Stimulated activated CD8-positive, alpha-beta memory T cell treated with anti-CD3 and anti-CD28 coated beads, Interleukin-12 subunit alpha, Interleukin-12 subunit beta, amount 100 ng/mL, for 24 hours (primary cell): ENCODE data around the gene DUSP5.

Experiments
- DNase-seq: peaks from one replicate; pipeline ENCODE4 v3.0.0-alpha.2; 2020; ENCODE audit errors: extremely low read depth

Gene DUSP5

DNA sequence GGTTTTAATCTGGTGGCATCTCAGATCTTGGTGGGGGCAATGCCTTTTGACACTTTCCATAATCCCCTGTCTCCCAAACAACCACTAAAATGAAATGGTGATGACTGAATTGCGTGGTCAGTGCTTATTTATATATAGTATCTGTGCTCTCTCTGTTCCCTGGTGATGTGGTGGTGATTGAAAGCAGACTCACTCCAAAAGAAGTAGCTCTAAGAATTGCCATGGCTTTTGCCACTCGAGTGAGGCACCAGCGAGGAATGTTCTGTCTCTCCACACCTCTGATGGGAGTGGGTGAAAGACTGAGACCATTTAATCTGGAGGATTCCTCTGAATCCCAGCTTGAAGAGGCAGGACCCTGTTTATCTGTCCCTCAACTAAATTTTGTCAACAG is 2.8 kb downstream of the DUSP5 start:
- DNase-seq = no peak

DNA sequence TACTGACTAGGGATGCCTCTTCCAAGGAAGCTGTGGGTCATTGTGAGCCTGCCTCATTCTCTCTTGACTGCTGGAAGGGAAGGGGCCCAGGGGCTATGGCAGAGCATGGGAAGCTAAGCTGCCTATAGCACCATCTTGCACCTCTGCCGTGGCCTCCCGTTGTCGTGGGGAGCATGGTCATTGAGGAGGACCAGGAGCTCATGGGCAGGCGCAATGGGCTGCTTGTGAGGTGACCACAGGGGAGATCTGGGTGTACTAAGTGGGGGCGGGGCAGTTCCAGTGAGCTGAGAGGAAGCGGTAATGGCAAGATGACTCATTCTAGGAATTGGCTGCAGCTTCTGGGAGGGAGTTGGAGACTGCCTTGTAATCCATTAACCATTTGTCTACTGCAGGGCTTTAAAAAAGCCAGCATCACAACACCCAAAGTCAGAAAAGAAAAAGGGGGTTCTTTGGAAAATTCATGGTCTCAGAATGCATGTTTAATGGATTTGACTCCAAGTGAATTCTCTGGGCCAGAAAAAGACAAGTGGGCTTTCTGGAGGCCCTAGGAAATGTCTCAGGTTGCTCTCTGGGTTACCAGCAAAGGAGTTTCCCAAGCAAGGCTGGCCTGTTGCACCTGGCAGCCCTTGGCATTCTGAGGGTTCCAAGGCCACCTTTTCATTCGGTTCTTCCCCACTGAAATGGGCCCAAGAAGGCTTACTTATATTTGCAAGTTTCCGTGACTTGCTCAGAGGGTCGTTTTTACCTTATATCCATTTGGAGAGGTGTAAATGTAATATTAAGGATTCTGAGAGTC is 3.6 kb downstream of the DUSP5 start:
- DNase-seq = peak; percentile 25

DNA sequence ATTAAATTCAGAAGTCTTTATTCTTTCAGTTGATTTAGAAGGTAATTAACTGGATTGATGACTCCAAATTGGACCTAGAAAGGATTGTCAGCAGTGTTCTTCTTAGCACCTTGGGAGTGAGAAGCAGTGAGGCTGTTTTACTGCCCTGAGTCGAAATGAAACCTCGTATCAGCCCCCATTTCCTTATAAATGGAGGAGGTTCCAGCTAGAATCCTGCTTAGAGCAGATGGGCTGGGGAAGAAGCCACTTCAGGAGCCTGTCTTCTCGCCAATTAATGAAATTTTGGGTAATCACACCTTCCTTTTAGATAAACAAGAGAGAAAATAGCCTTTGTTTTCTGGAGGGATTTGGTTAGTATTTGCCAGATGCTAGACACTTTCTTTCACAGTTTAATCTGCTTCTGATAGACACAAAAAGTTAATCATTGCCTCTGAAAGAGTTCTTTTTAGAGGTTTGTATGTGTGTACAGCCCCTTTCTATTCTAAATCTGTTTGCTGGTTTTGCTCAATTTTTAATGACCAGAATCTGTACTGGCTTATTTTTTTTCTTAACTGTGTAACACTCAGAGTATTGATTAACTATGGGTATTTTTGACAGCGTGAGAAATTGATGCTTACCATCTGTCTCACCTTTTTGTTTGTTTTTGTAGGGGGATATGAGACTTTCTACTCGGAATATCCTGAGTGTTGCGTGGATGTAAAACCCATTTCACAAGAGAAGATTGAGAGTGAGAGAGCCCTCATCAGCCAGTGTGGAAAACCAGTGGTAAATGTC is 4.6 kb downstream of the DUSP5 start:
- no peak for DNase-seq

DNA sequence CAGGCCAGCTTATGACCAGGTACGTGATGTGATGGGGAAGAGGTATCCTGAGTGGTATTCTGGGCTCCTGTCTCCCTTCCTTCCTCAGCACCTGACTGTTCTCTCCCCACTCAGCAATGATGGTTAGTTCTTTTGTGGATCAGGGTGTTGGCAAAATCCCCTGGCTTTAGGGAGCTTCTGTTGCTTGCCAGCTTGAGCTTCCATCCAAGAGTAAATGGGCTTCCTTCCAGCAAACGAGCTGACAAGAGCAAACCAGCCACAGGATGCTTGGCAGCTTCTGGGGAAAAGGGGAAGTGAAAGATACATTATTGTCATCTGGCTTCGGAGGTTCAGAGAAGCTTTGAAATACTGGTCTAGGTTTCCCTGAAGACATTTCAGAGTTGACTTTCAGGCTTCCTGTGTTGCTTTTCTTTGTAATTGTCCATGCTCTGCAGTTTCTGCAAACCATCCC is 5.2 kb downstream of the DUSP5 start:
- DNase-seq = no peak

DNA sequence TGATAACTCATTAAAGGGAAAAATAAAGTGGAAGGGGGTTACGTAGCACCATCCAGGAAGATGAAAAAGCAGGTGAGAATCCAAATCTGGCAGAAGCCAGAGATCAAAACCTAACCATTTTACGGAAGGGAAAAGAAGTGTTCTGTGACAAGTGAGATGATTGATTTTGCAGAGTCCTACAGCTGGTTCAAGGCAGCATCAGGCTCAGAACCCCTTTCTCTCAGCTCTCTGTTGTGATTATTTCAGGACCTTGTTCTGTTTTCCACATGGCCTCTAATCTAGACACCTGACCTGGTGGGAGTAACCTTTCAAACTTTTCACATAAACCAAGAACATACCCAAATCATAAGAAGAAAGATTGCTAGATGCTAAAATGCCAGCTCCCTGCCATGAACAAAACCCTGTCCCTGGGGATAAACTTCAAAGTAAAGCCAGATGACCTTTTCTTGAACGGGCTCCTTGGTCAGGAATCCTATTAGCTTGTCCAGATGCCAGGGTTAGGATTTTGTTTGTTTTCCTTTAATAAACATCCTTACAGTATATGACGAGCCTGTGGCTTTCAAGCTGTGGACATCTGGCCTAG is 5.9 kb downstream of the DUSP5 start:
- no peak for DNase-seq

DNA sequence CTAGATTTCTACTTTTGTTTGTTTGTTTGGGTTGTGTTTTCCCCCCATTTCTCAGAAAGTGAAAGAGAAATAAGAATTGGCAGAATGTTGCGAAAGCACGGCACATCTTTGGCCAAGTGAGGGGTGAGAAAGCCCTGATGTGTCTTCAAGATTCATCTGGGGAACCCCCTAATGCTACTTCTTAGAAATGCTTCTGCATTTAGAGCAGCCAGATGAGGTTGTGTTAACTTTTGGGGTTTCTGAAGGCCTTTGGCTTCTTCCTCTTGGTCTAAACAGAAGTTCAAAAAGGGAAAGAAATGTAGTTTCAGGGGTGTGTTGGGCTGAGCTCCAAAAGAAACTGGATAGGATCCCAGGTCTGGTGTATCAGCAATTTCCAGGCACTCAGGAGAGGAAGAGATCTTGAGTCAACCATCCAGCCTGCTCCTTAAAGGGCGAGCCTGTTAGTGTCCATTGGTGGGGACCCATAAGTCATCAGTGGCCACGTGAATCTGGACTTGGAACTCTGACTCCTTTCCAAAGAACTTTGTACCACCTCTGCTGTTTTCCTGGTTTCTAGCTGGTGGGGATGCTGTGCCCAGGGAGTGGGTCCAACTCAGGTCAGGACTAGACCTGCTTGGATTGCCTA is 6.5 kb downstream of the DUSP5 start:
- no peak for DNase-seq

DNA sequence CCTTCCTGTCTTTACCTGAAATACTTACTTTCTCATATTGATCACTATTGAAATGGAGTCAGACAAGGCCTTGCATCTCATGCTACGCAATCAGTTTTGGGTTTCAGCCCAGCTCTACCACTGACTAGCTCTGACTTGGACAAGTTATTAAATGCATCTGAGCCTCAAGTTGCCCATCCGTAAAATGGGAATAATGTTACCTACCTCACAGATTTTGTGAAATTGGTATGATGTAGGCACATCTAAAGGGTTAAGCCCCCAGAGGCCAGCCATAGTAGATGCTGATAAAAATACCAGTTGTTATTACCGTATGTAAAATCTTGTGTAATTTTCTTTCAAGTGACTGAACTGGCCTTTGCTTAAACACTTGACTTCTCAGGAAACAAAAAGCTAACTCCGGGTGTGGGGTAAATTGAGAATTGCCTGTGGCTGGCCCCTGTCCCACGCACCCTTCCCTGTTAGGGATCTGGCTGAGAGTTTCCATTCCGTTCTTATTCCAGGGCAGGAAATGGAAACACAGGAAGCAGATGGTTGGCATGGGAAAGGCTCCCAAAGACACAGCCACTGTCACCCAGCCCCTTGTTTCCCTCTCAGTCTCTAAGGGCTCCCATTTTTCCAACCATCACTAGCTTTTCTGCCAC is 7.5 kb downstream of the DUSP5 start:
- no peak for DNase-seq

DNA sequence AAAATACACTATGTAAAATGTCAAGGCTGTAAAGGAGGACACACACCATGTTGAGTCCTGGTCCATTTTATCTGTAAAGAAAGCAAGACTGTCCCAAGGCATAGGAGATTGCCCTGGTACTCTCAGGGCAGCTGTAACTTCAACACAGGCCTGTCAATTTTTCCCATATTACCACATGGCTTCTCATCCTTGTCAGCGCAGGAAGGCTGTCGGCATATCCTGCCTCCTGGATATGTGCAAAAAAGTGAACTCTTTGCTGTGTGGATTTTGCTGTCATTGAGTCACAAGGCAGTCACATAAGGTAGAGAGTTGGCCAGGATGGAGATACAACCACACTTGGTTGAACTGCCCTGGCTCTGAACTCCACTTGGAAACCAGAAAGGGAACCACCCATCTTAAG is 8.7 kb downstream of the DUSP5 start:
- DNase-seq = no peak

DNA sequence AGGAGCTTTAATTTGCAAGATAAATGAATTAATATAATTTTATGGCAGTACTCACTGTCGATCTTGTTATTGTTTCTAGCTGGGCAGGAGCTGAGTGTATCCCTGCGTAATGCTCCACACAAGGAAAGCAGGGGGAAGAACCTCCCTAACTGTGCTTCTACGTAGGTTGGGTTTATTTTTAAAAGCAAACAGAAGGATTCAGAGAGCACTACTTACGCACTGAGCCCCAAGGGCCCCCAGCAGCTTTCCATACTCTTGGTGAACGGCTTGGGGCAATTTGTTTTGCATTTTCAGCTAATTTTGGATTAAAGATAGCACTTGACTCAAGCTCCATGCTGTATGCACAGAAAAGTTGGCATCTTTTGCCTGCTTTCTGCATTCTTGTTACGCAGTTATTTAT is 9.6 kb downstream of the DUSP5 start:
- no peak for DNase-seq

DNA sequence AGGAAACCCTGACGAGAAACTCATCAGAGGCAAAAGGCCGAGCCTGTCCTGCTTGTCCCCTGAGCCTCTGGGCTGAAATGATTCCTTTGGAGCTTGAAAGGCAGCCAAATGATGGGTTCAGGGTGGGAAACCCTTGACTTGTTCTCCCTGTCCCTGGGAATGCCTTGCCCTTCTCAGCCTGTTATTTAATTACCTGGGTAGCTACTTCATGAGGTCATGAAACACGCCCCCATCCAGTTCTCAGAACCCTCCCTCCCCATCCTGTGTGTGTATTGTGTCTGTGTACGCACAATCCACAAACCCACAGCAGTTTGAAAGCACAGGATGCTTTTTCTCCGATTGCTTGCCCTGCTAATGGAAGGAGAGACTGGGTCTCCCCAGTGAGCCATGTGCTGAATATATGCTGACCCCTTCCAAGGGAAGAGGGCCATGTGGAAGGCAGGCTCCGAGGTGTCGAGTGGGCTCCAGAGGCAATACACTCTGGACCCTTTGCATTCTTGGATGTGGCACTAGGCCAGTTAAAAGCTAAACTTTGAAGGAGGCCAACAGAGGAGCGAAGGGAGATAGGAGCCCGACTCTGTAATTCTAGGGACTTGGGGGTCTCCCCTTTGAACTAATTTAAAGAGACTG is 10.6 kb downstream of the DUSP5 start:
- no peak for DNase-seq

DNA sequence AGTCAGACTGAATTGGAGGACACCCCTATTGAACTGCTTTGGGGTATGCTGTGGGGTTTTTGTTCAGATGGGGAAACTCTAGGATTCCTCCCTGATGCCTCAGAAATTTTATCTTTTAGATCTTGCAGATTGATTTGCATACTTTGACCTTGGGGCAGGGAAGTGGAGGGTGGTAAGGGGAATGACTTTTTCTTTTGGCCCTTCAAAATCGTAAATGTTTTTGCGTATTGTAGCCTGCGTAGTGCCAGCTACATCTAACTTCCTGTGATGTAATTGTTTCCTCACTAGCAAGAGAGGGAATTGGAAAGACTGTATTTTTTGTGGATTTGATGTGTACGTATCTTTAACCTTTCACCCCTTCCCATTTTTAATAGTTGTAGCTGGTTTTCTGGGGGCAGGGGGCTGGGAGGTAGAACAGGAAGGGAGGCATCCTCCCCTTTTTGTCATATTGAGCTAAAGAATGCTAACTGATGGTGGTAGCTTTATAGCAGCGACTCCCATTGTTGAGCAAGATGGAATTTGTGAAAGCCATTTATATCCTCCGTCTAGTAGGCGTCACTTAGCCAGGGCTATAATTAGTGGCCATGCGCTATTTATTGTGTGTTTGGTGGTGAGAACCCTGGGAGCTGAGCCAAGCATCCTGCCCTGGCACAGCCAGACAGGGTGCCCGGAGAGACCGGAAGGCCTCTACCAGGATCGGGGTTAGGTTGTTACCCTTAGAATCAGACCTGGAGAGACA is 11.3 kb downstream of the DUSP5 start:
- DNase-seq = no peak

DNA sequence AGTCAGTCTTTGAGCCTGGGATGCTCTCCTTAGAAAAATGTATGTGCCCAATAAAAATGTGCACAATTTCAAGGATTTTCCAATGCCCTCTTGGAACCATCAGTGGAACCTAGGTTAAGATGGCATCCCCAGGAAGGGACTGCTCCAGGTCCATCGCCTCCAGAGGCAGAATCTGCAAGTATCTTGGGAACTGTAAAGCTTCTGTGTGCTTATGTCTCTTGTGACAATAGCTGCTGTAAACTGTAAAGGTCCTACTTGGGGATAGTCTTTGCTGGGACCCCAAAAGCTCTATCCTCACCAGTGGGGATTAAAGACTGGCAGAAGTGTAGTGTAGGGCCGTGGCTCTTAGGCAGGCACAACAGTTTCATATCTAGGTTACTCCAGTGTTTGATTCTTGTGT is 11.9 kb downstream of the DUSP5 start:
- DNase-seq = no peak

DNA sequence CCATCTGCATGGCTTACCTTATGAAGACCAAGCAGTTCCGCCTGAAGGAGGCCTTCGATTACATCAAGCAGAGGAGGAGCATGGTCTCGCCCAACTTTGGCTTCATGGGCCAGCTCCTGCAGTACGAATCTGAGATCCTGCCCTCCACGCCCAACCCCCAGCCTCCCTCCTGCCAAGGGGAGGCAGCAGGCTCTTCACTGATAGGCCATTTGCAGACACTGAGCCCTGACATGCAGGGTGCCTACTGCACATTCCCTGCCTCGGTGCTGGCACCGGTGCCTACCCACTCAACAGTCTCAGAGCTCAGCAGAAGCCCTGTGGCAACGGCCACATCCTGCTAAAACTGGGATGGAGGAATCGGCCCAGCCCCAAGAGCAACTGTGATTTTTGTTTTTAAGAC is 12.4 kb downstream of the DUSP5 start:
- DNase-seq = no peak

DNA sequence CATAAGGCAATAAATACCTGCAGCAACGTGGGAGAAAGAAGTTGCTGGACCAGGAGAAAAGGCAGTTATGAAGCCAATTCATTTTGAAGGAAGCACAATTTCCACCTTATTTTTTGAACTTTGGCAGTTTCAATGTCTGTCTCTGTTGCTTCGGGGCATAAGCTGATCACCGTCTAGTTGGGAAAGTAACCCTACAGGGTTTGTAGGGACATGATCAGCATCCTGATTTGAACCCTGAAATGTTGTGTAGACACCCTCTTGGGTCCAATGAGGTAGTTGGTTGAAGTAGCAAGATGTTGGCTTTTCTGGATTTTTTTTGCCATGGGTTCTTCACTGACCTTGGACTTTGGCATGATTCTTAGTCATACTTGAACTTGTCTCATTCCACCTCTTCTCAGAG is 13.0 kb downstream of the DUSP5 start:
- DNase-seq = no peak

DNA sequence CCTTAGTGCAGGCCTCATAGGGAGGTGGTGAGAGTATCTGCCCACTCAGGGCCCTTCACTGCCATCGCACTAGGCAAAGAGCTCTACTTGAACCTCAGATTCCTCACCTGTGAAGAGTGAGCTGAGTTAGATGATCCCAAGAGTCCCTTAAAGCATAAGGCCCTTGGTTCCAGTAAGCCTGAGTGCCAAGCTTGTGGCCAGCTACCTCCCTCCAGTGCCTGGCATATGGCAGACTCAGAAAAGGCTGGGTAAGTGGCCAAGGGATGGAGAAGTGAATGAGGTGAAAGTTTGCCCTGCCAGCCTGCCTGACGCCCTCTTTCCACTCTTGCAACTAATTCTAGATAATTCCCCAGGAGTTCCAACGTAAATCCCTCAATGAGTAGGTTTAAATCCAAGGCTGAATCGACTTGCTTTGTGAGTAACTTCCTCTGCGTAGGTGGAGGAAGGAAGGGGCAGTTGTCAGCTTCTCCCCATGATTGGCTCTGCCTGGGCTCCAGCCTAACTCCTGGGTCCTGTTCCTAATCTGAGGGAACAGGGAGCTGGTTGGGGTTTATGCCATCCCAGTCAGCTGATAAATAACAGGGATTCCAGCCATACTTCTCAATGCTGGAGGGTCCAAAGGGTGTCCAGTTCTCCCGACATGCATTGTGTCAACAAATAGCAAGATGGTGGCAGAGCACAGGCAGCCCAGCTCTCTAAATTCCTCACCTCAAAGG is 14.2 kb downstream of the DUSP5 start:
- DNase-seq = no peak

DNA sequence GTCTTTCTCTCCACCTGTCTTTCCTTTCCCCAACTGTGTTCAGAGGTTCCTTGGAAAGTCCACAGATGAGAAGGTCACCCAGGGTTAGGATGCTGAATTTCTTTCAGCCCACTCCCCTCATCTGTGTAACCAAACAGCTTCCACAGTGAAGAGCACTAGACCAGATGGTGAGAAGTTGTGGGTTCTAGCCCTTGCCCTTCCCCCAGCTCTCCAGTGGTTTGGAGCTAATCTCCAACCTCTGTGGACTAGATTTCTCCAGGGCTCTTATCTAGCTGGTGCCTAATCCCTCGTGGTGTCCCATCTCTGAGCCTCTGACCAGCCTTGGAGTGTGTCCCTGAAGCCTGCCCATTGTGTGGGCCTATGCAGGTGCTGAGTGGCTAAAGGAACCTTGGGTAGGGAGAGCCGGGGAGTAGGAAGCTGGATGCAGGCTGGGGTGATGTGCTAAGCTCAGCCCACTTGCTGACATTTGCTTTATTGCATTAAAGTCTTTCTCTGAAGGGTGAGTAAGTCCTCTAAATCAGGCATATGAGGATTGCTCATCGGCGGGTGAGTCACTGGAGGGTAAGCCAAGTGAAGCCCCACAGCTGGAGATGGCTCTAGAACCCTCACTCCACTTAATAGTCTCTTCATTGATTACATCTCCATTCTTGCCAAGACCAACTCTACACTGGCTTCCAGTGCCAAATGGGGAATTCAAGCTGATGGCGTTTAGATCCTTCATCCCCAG is 14.9 kb downstream of the DUSP5 start:
- DNase-seq = no peak

DNA sequence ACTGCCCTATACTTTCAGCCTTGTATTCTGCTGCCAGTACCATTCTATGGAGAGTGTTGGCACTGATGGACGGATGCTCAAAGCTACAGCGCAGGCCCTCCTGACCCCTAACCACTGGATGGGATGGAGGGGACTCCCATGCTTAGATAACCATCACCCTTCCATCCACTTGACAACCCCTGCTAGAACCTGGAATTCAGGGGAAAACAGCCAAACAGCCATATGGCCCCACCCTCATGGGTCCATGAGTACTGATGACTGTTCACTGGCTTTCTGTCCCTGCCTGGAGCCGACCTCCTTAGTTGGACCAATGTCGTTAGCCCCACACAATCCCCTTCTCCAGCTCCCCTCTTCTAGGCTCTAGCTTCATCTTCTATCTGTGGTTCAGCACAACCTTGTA is 16.2 kb downstream of the DUSP5 start:
- no peak for DNase-seq

DNA sequence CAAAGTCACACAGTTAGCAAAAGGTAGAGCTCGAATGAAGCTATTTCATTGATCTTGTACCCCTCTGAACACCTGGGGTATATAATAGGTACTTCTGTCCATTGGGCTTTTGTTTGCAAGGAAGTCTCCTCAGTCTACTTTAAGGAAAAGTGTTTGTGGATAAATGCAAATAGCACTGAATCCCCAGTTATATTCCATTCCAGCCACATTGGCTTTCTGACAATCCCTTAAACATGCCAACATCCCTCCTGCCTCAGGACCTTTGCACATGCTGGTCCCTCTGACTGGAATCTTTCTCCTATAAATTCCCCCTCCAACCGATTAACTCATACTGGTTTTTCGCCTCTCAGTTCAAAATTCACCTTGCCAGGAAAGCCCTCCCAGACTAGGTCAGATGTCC is 17.1 kb downstream of the DUSP5 start:
- DNase-seq = no peak

DNA sequence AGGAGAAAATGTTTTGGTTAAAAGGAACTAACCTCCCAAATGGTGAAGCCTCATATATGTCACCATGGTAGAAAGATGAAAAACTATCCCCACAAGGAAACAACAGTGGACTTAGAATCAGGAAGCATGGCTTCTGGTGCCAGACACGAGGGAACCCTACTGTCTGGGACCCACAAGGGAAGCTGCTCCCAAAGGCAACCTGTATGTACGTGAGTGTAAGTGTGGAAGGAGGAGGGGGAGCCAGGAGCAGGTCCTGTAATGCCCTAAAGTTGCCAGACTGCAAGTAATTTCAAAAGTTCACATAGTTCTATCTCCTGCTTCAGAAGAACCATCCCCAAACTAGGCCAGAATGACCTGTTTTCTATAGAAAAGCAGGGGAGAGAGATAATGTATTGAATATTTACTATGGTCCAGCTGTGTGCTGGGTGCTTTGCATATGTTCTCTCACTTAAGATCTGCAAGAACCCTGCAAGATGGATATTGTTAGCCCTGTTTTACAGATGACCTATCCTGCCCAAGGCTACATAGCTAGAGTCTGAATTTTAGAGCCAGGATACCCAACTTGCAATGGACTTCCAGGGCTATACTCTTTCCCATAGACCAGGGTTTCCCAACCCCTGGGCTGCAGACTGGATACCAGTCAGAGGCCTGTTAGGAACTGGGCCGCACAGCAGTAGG is 19.2 kb downstream of the DUSP5 start:
- no peak for DNase-seq
